ENCODE measurements around the gene MZT1.
"Not testable (repeated sequence)": the region's sequence is repeated elsewhere in the genome, so short reads cannot be mapped to it uniquely, and the experiment has no call there.

MZT1 gene

GRCh38 chr13:72727417-72728289, at the start of gene MZT1, which contains the start of gene BORA:
Gene MZT1 (minus strand): TSS chr13:72727629. CDS start chr13:72727602, 27 bp downstream.
Gene BORA (plus strand): TSS chr13:72727923. CDS start chr13:72728941, 1,018 bp downstream.
- peak; percentile 96 for DNase-seq (ENCODE audit: low spot score)

GRCh38 chr13:72774019-72774418, 46.6 kb upstream of the MZT1 start:
- no peak for DNase-seq (ENCODE audit: low spot score)

DNA sequence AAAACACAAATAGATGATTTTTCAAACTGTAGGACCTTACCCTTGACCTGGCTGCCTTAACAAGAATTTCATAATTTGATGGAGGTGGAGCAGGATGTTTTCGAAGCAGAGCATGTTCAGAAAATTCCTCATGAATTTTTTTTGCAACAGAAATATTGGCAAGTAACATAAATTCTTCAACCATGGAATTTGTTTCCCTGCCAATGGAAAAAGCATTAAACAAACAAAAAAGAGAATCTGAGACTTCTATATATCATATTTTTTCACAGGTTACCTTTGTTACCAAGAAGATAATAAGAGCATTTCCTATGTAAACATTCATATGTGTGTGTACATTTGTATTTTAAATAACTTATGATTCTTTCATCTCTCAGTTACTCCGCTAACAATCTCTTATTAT, 36.0 kb upstream of the MZT1 start:
- no peak for DNase-seq (ENCODE audit: low spot score)

DNA sequence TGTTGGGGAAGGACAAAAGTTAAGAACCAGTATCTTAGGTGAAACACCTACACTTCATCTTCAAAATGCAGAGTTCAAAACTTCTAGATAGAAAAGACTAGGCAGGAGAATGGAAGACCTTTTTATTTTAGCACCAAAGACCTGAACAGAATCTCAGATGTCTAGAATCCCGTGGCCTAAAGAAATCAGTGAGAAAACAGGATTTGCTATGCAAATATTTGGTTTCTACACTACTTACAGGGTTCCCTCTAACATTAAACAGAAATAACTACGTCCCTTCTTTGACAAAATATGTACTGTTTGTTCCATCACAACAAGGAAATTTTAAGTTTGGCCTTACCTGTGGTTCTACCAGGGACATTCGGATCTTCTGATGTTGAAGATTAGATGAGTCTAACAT, 32.8 kb upstream of the MZT1 start:
- DNase-seq (ENCODE audit: low spot score): no peak

DNA sequence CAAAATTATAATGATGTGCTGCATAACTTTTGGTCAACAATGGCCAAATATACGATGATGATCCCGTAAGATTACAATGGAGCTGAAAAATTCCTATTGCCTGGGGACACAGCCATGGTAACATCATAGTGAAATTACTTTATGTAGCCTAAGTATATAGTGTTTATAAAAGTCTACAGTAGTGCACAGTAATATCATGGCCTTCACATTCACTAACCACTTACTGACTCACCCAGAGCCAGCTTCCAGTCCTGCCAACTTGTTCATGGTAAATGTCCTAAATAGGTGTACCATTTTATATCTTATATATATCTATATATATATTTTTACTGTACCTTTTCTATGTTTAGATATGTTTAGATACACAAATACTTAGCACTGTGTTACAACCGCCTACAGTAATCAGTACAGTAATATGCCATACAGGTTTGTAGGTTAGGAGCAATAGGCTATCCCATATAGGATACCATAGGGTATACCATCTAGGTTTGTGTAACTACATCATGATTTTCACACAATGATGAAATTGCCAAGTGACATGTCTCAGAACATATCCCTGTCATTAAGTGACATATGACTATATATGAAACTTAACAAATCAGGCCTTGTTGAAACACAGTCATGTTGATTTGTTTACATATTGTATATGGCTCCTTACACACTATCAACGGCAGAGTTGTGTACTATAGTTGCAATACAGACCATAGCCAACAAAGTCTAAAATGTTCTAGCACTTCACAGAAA, 30.5 kb upstream of the MZT1 start:
- DNase-seq (ENCODE audit: low spot score): no peak

- DNase-seq (ENCODE audit: low spot score): no peak
Measured at GRCh38 chr13:72754111-72754510, 26.7 kb upstream of the MZT1 start.

DNA sequence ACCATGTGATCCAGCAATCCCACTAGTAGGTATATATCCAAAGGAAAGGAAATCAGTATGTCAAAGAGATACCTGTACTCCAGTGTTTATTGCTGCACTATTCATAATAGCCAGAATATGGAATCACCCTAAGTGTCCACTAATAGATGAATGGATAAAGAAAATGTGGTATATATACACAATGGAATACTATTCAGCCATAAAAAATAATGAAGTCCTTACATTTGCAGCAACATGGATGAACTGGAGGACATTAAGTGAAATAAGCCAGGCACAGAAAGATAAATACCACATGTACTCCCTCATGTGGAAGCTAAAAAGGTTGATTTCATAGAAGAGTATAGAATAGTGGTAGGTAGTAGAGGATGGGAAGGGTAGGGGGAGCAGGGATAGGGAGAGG, 23.8 kb upstream of the MZT1 start:
- no peak for DNase-seq (ENCODE audit: low spot score)

- no peak for DNase-seq (ENCODE audit: low spot score)
Measured at GRCh38 chr13:72745260-72745659, 17.8 kb upstream of the MZT1 start.

DNA sequence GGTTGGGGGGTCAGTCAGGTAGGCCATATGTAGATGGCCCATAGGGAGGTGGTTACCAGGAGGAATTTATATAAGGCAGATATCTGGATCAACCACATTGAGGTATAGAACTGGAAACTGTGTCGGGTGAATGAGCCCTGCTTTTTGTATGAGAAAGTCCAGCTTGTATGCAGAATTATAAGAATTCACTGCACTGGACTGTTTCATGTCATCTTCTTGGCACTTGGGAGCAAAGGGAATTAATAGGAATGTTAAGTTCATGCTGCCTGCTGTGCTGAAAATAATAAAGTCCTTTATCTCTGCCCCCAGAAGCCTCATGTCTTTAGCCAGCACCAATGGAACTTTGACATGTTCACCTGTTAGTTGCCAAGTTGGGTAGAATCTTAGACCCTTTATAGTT, 12.6 kb upstream of the MZT1 start:
- DNase-seq (ENCODE audit: low spot score): no peak

GRCh38 chr13:72737033-72737432, 9.6 kb upstream of the MZT1 start:
- DNase-seq (ENCODE audit: low spot score): no peak

- peak; percentile 4 for DNase-seq (ENCODE audit: low spot score)
Measured at GRCh38 chr13:72728290-72728605, 819 bp upstream of the MZT1 start.

GRCh38 chr13:72726726-72727416, 558 bp downstream of the MZT1 start:
- no peak for DNase-seq (ENCODE audit: low spot score)

DNA sequence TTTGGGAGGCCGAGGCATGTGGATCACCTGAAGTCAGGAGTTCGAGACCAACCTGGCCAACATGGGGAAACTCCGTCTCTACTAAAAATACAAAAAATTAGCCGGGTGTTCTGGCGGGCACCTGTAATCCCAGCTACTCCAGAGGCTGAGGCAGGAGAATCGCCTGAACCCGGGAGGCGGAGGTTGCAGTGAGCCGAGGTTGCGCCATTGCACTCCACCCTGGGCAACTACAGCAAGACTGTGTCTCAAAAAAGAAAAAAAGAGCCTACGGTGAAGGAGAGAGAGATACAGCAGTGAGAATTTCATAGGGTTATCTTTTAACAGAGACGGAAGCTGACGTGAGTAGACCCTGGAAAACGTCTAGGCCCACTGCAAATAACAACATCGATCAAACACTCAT, 1.2 kb downstream of the MZT1 start:
- DNase-seq (ENCODE audit: low spot score): not testable (repeated sequence)

DNA sequence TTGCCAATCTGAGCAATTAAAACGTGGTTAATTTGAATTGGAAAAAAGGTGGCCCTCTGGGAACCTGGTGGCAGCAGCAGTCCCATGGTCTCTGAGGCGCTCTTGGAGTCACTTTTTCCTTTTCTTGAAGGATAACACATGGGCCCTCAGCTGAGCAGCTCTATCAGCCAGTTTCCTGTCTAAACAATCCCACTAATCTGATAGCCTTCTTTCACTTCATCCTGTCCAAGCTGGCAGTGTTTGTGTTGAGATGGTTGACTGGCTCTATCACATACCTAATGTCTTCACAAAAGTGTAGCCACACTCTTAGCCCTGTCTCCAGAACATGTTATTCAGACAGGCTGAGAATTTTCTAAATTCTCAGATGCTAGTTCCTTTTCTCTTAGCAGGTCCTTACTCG, 10.7 kb downstream of the MZT1 start:
- no peak for DNase-seq (ENCODE audit: low spot score)

- no peak for DNase-seq (ENCODE audit: low spot score)
Measured at GRCh38 chr13:72700509-72700908, 26.9 kb downstream of the MZT1 start.

DNA sequence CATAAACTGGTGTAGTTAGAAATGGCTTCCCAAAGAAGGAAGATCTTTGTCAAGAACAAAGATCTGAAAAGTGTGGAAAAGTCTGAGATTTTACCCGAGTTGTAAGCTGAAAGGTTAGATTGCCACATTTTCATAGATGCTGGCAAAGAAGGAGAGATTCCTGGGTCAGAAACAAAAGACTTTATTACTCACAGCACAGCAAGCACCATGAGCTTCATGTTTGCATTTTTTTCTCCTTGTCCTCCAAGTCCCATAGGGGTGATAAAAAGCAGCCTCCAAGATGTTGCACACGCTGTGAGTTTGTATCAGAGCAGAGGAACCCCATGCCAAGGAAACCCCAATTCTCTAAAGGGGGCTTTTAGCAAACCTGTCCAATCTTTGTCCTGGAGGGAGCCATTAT, 29.3 kb downstream of the MZT1 start:
- no peak for DNase-seq (ENCODE audit: low spot score)

- peak; percentile 30 for DNase-seq (ENCODE audit: low spot score)
Measured at GRCh38 chr13:72696579-72696978, 30.9 kb downstream of the MZT1 start.

- no peak for DNase-seq (ENCODE audit: low spot score)
Measured at GRCh38 chr13:72694314-72694713, 33.1 kb downstream of the MZT1 start.

DNA sequence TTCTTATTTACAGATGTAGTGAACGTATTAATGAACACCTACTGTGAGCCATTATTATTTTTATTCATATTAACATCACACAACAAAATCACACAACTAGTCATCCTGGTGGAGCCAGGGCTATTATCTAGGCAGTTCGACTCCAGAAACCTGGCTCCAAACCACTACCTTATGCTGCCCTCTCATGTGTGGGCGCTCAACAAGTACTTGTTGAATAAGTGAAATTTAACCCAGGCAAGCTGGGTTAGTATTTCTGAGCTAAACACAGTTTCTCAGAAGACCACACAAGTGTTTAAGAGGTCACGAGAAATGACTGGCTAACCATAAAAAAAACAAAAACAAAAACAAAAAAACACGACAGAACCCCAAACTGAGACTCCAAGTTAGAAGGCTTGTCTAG, 33.6 kb downstream of the MZT1 start:
- no peak for DNase-seq (ENCODE audit: low spot score)

GRCh38 chr13:72692884-72693514, 34.4 kb downstream of the MZT1 start:
- no peak for DNase-seq (ENCODE audit: low spot score)

DNA sequence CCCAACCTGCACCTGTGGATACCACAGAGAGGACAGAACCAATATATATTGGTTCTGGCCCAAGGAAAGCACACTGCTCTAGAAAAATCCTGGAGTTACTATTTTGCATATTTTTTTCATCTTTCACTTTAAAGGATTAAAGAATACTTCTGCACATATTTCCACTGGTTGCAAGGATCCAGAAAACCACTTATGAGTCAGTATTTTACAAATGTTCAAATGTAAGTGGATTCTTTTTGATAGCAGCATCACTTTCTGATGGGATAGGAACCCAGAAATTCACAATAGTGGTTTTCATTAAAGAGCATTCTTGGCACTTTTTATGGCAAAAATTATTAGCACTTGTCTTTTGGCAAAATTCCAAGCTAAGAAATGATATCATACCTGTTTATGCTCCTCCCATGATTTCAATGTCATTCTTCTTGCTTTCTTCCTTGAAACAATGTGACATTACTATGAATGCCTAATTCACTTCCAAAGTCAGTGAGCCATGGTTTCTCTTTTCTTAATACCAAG, 38.2 kb downstream of the MZT1 start:
- DNase-seq (ENCODE audit: low spot score): no peak

GRCh38 chr13:72686766-72687165, 40.7 kb downstream of the MZT1 start:
- no peak for DNase-seq (ENCODE audit: low spot score)
